NCI-H2107 treated with DMSO at 0.1 percent for 48 hours (cell line): ENCODE data around the gene RPRD1B.
A peak's percentile ranks its signal among the peaks of the same experiment; 100 is the strongest.

Experiments used
- DNase-seq: peaks from one replicate; lab custom pipeline; 2025; ENCODE audit not compliant: unreplicated experiment; lab: John Stamatoyannopoulos, UW

The RPRD1B gene, protein sequence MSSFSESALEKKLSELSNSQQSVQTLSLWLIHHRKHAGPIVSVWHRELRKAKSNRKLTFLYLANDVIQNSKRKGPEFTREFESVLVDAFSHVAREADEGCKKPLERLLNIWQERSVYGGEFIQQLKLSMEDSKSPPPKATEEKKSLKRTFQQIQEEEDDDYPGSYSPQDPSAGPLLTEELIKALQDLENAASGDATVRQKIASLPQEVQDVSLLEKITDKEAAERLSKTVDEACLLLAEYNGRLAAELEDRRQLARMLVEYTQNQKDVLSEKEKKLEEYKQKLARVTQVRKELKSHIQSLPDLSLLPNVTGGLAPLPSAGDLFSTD

DNA sequence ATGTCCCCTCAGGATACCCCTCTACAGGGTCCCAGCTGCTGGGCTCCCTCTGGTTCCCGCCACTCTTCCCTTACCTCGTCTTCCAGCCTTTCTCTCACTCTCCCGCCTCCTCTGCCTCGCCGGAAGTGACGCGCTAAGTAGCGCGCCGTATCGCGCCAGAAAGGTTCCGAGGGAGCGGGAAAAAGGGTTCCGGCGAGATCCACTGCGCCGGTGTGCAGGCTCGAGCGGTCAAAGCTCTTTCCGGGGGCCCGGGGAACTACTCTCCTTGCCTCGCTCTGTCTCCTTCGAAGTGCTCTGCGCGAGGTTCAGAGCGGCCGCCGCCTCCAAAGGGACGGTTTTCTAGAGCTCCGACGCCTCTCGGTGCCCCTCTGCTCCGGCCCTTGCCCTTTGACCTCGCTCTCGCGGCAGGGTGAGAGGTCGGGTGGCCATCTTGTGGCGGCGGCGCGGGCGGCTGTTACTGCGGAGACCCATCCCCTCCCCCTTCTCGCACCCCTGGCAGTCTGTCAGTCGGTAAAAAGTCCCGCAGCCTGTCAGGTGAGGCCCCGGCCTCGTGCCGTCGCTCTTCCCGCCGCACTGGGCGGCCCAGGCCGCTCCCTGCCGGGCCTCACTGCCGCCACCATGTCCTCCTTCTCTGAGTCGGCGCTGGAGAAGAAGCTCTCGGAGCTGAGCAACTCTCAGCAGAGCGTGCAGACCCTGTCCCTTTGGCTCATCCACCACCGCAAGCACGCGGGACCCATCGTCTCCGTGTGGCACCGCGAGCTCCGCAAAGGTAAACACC is at the start of gene RPRD1B, which contains the start of gene TTI1:
RPRD1B (plus strand) TSS at position 417 of the 778 bp plus-strand sequence; CDS start at position 619, 202 bp downstream.
TTI1 (minus strand) TSS at position 127 of the 778 bp plus-strand sequence. CDS start 19,640 bp downstream, outside the sequence.
- peak; percentile 56 for DNase-seq

DNA sequence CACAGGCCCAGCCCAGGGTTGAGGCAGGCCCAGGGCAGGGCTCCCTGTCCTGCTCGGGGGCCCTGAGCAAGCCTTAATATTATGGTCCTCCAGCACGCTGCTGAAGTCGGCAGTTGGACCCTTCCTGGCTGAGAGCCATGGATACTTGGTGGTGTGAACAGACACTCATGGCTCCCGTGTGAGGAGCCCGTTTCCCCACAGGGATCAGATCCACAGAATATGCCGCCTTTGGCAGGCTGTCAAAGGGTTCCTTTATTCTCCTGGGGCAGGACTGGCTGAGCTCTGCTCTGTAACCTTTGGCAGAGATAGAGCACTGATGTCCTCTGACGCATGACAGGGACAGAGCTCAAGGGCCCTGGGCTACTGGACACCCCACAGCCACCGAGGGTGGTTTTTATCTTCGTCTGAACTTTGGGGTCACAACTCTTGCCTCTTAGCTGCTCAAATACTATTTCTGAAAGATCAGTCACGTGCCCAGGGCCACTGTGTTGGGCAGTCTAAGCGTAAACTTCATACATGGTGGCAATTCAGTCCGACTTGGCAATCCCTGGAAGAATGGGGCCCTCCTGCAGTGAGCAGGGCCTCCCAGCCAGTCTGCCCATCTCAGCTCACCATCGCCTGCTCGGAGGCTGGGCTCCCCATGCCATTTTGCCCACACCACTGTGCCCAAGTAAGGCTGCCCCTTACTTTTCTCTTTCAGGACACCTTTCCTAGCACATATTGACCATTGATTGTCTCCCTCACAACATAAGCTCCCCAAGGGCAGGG is 49.3 kb upstream of the RPRD1B start:
- no peak for DNase-seq

DNA sequence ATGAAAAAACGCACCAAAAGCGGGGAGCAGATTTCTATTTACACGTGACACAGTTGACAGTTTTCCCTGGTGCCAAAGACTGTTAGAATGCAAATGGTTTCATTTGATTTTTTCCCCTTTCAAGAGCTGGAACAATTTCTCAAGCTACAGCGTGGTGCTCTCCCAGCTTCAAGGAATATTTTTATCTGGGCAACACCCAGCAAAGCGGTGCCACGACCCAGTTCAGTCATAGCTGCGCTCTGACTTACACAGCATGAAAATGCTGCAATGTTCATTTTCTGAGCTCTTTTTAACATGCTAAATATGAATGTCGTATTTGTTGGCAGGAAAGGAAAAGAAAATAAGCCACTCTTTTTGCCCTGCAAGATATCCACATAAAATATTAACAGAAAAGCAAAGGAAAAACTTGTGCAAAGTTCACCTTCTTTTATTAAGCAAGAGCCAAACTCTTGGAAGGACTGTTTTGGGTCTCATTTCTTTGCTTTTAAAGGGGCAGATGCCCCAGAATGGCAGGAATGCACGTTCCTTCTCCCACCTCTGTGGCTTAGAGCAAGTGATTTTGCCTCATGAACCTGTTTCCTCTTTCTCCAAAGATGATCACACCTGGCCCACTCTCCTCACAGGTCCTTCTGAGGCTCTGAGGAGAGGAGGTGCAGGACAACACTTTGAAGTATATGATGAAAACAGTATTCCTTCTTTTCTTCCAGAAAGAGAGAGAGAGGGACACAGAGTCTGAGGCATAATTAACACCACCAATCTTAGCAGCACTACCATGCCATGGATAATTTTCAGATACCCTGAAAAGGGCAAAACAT is 47.3 kb upstream of the RPRD1B start:
- no peak for DNase-seq

DNA sequence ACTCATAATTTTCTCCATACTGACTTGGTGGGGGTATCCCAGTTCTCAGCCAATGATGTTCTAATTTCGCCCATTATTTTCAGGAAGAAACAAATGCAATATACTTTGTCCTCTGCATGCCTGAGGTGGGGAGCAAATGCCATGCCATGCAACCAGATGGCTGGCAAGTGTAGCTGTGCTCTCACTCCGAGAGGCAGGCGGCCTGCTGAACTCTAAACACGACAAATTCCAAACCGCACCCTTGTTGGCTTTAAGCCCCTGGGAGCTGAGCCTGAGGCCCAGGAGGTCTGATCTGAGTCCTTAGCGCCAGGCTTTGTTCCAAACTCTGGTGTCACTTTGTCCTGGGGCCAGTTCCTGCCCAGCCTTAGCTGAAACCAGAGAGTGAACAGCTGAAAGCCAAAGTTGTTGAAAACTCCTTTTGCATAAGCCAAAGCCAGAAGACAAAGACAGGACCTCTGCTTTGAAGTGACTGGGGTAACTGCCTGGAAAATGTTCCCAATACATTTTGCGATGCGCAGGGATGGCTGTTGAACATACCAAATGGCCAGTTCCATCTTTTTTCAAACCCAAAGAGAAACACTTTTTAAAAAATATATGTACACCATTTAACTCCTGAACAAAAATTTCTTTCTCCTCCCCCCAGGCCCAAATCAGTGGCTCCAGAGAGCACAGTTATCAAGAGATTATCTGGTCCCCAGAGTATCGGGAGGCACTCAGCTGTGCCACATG is 46.5 kb upstream of the RPRD1B start:
- DNase-seq: peak; percentile 49

DNA sequence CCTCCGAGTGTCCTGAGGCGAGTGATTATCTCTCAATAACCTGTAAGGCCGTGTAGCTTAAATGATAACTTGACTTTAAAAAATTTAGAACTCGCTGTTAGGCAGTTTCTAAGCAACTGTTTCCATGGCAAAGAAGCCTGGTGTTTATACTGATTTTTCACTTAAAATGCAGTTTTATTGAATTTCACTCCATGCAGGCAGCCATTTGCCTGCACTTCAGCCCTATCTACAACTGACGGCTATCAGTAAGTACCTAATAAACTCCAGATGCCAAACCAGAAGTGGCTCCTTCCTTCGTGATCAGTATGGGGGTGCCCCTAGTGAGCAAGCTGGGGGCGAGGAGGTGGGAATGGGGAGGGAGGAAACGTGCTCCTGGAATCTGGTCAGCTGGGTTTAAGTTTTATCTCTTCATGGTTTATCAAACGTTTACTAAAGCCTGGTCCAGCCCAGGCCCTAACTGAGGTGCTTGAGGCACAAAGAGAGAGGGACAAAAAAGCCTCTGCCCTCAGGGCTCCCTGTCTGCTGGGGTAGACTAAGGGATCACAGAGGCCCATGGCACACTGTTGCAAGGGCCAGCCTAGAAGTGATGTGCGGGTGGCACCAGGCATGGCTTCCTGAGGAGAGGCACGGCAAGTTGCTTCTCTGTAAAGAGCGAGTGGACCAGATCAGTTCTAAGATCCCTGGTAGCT is 45.8 kb upstream of the RPRD1B start:
- DNase-seq: no peak

DNA sequence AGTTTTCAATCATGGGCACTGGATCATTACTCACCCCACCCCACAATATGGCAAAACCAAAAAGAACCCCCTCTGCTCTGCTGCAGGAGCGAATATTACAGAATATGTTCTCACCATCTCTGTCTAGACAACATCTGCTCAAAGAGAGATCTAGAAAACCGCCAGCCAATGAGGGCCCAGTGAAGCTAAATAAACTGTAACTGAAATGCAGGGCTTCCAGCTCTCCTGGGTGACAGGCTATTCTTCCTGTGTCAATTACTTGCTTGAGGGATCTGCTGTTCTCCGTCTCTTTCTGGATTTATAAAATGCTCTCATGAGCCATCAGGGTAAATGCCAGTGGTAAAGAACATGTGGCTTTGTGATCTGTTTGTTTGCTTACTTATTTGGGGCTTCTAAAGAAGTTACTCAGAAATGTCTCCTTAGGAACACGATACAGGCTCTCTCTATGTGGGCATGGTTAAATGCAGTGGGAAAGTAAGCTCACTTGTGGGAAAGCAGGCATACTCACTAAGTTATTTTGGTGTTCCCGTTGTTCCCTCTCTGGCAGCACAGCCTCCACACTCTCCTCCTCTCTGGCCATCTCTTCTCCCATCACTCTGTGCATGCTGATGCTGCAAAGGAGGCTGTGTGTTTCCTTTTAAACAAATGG is 45.1 kb upstream of the RPRD1B start:
- no peak for DNase-seq

DNA sequence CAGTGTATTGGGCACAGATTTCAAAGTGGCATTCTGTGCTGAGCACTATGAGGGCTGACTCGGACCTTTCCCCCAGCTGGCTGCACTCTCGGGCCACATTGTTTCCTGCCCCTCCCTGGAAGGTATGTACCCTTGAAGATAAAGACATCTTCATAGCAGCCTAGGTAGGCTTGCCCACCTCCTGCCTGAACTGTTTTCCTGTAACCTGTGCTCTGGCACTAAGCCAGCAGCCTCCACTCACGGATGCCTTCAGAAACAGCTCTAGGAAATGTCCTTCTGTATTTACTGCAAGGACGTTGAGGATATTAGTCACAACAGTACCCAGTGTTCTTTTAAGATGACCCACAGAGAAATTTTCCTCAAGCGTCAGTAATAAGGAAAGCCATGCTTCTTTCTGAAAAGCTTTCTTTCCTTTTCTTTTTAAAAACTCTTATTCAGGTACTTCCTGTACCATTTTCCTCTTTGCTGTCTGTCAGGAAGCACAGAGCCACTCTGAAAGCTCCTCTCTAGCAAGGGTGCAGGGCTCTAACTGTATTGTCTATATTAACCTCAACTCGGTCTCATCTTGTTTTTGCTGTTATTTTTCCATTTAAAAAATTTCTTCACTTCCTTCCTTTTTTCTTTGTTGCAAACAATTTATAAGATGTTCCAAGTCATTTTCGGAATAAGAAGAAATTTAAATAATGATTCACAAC is 43.8 kb upstream of the RPRD1B start:
- DNase-seq: no peak

DNA sequence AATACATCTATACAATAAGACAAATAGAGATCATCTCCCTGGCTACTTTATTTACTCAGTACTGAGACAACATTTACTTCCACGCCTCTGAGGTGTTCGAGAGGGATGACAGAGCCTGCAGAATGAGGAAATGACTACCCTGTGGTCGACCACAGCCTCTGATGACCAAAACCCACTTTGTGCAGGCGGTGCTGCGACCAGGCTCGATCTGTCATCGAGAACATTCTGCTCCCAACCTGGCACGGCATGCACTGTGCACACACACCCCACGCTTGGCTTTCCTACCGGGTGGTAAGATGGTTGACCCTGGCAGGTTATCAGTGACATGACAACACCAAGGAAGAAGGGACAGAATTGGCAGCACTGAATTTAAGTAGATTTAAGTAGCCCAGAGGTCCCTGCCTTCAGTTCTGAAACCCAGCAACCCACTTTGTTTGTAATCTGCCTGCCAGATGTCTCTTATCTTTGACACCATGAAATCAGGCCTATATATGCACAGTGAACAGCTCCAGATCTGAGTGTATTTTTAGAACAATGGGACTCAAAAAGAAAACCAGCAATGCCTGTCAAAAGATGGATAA is 42.9 kb upstream of the RPRD1B start:
- no peak for DNase-seq

DNA sequence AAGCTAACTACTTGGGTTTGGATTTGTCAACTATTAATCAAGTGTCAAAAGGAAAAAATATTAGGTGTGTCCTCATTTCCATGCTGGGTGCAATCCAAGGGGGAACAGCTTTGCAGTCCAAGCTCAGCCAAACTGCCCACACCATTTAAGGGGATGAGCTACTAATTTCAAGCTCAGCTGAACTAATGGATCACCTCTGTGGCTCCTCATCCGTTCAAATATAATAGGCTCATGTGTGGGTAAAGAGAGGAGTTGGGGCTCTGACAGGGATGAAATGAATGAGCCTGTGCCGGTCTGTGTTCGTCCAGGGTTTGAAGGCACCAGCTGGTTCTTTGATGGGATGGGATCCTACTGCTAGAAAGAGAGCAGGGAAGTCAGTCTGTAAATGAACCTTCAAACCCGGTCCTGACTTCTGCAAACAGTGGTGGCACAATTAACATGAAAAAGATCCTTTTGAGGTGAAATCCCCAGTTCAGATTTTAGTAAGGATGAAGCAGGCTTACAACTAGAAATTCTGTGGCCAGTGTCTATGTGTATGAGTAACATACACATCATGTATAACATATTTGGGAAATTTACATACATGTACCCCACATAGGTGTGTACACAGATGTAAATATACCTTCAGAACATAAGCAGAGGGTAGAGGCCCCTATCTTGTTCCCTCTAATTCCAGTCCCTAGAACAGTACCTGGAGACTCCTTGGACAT is 42.2 kb upstream of the RPRD1B start:
- DNase-seq: no peak

DNA sequence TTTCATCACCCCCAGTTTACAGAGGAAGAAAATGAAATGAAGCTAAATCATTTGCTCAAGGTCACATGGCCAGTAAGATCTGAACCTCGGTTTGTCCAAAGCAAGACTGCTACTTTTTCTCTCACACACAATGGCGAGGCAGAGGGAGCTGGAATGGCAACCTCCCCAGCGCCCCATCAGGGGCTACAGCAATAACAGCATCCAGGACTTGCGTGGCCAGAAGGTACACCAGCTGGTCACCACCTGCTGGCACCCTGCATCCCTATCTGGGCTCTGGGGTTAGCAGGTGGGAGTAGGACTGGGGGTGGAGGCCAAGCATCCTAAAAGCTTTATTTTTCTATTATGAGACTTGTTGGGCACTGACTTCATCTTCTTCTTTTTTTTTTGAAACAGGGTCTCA is 41.6 kb upstream of the RPRD1B start:
- DNase-seq: no peak

DNA sequence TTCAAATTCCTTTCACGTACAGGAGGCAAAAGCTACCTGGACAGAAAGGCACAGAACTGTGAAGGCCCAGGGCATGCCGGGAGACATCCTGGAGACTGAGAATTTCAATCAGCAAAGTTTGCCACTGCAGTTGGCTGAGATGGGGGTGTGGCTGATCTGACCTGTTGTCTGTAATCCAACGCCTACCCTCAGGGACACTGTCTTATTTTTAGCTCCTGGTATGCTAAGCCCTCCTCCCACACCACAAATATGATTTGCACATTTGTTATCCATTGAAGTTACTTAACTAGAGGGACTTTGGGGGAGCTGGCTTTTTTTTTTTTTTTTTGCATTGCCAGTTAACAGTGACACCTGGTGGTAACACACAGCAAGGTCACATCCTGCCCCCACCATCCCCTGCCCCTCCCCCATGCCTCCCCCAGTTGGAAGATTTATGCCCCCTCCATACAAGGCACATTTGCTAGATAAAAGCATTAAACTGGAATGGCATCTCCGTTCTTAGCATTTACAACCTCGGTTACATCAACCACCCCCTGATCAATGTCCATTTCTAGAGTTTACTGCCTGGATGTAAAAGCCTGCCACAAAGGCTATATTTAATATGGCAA is 40.6 kb upstream of the RPRD1B start:
- peak; percentile 18 for DNase-seq

DNA sequence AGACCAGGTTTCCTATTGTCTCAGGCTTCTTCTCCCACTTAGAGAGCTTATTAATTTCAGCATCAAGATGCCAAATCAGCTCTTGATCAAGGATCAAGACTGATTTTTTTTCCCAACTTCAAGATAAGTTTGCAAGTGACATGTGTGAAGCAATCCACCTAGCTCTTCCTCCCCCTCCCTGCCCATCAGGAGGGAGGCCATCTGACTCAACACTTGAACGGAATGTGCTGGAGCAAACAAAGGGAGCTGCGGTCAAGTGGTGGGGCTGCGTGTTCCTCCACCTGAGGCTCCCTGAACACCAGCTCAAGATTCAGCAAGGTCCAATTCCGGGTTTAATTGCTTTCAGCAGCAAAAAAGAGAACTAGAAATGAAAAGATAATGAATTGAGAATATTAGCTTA is 39.0 kb upstream of the RPRD1B start:
- DNase-seq: no peak

DNA sequence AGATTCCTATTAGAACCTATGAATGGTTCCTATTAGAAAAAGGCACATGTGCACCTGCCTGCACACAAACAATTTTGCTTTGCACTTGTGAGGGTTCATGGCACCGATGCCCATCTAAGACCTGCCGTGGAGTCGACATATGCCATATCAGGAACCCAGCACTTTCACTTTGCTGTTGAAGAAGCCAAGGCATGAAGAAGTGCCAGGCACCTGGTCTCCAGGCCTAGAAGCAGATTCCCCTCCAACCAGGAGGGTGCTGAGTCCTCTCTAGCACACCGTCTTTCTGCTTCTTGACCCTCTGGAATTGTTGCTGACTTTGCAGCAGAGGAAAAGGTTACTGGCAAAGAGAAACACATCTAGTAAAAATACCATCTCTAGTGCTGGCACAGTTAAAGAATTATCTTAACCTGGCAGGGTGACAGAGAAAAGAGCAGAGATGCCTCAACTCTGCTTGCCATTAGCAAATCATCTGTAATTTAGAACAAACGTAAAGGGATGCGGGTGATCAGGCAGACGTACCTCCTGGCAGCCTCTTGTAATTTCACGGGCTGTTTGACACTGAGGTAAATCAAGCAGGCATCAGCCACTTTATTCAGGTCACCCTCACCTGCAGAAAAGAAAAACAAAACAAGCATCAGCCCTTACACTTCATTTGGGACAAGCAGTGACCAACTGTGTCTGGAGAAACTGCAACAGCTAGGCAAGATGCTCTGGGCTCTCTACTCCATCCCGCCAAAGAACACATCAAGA is 37.5 kb upstream of the RPRD1B start:
- no peak for DNase-seq

DNA sequence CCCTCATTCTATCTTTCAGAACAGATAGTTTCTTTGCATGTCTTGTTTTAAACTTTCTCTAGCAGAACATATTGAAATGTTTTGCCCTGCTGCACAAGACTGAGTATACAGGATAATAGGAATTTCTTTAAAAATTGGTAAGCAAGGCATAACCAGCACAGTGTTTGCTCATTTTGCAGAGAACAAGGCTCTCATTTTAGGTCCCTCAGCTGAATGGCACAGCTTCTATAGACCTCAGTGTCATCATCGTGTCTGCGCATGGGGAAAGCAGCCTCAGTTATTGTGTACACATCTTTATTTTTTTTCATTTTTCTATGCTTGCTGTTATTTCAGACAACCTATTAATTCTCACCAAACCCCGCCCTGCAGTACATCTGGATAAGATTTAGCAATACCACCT is 36.0 kb upstream of the RPRD1B start:
- DNase-seq: no peak

DNA sequence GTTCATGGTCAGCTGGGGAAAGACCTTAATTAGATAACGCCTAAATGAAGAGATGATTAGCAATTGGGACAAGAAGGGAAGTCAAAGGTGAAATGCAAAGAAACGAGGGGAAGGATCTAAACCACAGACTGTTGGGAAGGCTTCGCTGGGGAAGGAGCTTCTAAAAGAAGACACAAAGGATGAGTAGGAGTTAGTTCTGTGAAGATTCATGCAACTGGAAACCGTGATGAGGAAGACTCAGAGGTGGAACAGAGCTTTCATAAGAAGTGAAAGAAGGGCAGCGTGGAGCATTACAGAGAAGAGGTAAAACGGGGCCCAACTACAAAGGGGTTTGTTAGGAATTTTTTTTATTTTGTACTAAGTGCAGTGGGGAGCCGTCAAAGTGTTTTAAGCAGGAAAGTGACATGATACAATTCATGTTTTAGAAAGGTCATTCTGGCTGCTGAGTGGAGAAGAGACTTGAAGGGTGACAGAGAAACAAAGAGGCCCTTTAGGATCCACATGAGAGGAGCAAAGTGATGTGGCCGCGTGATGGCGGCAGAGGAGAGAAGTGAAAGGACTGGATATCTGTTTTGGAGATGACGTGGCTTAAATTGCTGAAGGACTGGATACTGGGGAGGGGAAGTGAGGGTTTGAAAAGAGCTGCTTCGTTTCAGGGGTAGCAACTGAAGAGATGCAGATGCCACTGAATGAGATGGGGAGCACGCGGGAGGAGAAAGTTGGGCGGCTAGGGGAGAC is 33.9 kb upstream of the RPRD1B start:
- DNase-seq: no peak

DNA sequence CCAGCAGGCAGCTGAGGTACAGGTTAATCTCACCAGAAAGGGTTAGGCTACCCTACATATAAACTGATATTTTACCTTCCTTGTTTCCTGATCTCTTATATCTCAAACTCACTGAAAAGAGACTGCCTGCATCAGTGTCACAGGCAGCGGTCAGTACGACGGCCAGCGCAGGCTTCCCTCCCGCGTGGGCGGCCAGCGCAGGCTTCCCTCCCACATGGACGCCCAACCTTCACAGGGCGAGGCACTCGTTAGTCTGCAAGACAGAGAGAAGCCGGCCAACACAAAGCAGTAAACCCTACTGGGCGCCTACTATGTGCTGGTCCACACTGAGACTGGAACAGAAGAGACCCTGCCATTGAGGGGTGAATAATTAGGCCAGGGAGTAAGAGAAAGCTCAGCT is 33.3 kb upstream of the RPRD1B start:
- DNase-seq: no peak
